Fibroblast of lung (primary cell): ENCODE data around the gene SLC39A9.

Source experiments
- EZH2 ChIP-seq: IDR thresholded peaks from 2 replicates; pipeline ENCODE4 v1.5.1; 2012; ENCODE audit warnings: low read length, control low read depth, mild to moderate bottlenecking; ENCODE audit errors: missing control alignments
- TF ChIP-seq, protein P1 (sequence below), 2 donors: IDR thresholded peaks in 1 of 2; conservative IDR thresholded peaks in 1 of 2; 1 replicate in 1 of 2; 2 replicates in 1 of 2; pipeline ENCODE4 v1.5.1; 2011 to 2012; ENCODE audit warnings: low read length in 2 of 2, control low read depth in 1 of 2, inconsistent platforms in 1 of 2, low read depth in 1 of 2, mild to moderate bottlenecking in 1 of 2

DNA sequence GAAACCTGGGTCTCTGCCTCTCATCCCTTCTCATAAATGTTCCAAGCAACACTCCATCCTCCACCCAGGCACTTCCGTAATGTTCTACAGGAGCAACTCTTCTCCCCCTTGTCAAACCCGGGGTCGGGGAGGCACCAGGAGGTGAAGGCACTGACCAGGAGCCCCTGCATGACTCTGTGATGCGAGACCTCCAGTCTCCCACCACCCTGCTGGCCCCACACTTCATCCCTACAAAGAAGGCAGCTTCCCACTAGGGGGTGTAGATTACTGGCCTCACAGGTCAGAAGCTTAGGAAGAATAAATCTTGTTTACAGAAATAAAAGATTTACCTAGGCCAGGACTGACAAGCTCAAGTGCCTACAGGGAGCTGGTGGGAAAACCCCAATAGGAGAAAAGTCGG, 47.6 kb upstream of the SLC39A9 start:
- TF ChIP-seq, protein P1, sequence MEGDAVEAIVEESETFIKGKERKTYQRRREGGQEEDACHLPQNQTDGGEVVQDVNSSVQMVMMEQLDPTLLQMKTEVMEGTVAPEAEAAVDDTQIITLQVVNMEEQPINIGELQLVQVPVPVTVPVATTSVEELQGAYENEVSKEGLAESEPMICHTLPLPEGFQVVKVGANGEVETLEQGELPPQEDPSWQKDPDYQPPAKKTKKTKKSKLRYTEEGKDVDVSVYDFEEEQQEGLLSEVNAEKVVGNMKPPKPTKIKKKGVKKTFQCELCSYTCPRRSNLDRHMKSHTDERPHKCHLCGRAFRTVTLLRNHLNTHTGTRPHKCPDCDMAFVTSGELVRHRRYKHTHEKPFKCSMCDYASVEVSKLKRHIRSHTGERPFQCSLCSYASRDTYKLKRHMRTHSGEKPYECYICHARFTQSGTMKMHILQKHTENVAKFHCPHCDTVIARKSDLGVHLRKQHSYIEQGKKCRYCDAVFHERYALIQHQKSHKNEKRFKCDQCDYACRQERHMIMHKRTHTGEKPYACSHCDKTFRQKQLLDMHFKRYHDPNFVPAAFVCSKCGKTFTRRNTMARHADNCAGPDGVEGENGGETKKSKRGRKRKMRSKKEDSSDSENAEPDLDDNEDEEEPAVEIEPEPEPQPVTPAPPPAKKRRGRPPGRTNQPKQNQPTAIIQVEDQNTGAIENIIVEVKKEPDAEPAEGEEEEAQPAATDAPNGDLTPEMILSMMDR (conservative IDR thresholded peaks at IDR 0.05 in 1 of 2, IDR thresholded peaks at IDR 0.05 in 1 of 2; ENCODE audit: low read depth in 1 of 2, low read length in 2 of 2) = no peak
- no peak for TF ChIP-seq EZH2
